K562 (cell line): ENCODE measurements around the gene OVCA2. TPM values are rescaled to one million over a fixed set of nuclear protein-coding genes. Genes with fewer than 3 reads are reported as not detected.

Experiments
- AFF4 ChIP-seq: sonication (generic); formaldehyde crosslinking; IDR thresholded peaks from 2 replicates; pipeline ENCODE4 v1.8.0; 2023; ENCODE audit warnings: mild to moderate bottlenecking, missing genetic modification reagents
- ATF1 ChIP-seq, 2 experiments: fragments of 450-650 bp in 1 of 2; IDR thresholded peaks; 2 replicates each; pipeline ENCODE4 v1.6.1; 2016; ENCODE audit warnings: missing compliant biosample characterization in 1 of 2, missing genetic modification characterization in 1 of 2
- ATF7 ChIP-seq: fragments of 450-650 bp; IDR thresholded peaks from 2 replicates; pipeline ENCODE4 v1.7.1; 2014; ENCODE audit warnings: mild to moderate bottlenecking, moderate library complexity
- C11orf30 ChIP-seq: fragments of 450-650 bp; IDR thresholded peaks from 2 replicates; pipeline ENCODE4 v1.6.1; 2016; ENCODE audit warnings: low read depth, mild to moderate bottlenecking
- FIP1L1 ChIP-seq: fragments of 200-400 bp; formaldehyde crosslinking; IDR thresholded peaks from 2 replicates; pipeline ENCODE4 v1.6.1; 2018; ENCODE audit warnings: mild to moderate bottlenecking, low read depth, low read length; ENCODE audit not compliant: poor library complexity, severe bottlenecking
- ILK ChIP-seq: fragments of 450-650 bp; IDR thresholded peaks from 2 replicates; pipeline ENCODE4 v1.6.1; 2016; ENCODE audit warnings: missing genetic modification characterization, low read depth, mild to moderate bottlenecking, missing compliant biosample characterization, moderate library complexity, borderline replicate concordance
- KLF1 ChIP-seq: fragments of 450-650 bp; IDR thresholded peaks from 2 replicates; pipeline ENCODE4 v1.6.1; 2016; ENCODE audit warnings: missing genetic modification characterization, missing compliant biosample characterization
- SPI1 ChIP-seq: IDR thresholded peaks from 2 replicates; pipeline ENCODE4 v1.6.1; 2011; ENCODE audit warnings: low read depth, low read length, control low read depth, borderline replicate concordance
- SRSF1 ChIP-seq: fragments of 200-400 bp; formaldehyde crosslinking; IDR thresholded peaks from 2 replicates; pipeline ENCODE4 v1.6.1; 2017; ENCODE audit warnings: mild to moderate bottlenecking, low read depth, low read length, moderate library complexity
- TGIF2 ChIP-seq: sonication (generic); formaldehyde crosslinking; IDR thresholded peaks from 2 replicates; pipeline ENCODE4 v1.8.1; 2022; ENCODE audit warnings: mild to moderate bottlenecking, missing genetic modification reagents, moderate library complexity
- polyA plus RNA-seq, 8 experiments: library from polyadenylated mRNA; depleted of rRNA in 4 of 8; stranded (reverse) in 5 of 8; unstranded in 3 of 8; fragments of >200 nt; fragmentation: Nextera tagmentation in 2 of 8; fragmentation: Illumina TruSeq in 1 of 8; extraction: Ambion mirVana in 2 of 8; extraction: Trizol in 1 of 8; gene quantifications; 2 replicates each; pipeline versions ENCODE4 v1.2.1 to v1.2.3, GENCODE V29; 2011 to 2014; ENCODE audit warnings: inconsistent platforms in 1 of 8, missing spikeins in 1 of 8
- total RNA-seq, 7 experiments: library from RNA; depleted of rRNA in 6 of 7; stranded (reverse); fragments of >200 nt in 6 of 7; fragmentation: Illumina TruSeq in 2 of 7; extraction: Trizol in 2 of 7; gene quantifications; 2 replicates each; pipeline versions ENCODE4 v1.2.1 to v1.2.3, GENCODE V29; 2011 to 2021; ENCODE audit warnings: low replicate concordance in 1 of 7
- TF ChIP-seq, protein P1 (sequence below), 2 experiments: fragments of 450-650 bp in 1 of 2; sonication (generic) in 1 of 2; formaldehyde crosslinking in 1 of 2; IDR thresholded peaks; 2 replicates each; pipeline versions ENCODE4 v1.7.1 to v1.9.0; 2016 to 2022; ENCODE audit warnings: inconsistent platforms in 1 of 2, mild to moderate bottlenecking in 1 of 2, missing genetic modification reagents in 1 of 2

The OVCA2 gene
- total and polyA plus RNA-seq, 9 of the 15 experiments (the other 6 are each of a cell fraction or from before 2014, with no cell fraction given): 3.0 to 23.7 (median 14.1) TPM

DNA sequence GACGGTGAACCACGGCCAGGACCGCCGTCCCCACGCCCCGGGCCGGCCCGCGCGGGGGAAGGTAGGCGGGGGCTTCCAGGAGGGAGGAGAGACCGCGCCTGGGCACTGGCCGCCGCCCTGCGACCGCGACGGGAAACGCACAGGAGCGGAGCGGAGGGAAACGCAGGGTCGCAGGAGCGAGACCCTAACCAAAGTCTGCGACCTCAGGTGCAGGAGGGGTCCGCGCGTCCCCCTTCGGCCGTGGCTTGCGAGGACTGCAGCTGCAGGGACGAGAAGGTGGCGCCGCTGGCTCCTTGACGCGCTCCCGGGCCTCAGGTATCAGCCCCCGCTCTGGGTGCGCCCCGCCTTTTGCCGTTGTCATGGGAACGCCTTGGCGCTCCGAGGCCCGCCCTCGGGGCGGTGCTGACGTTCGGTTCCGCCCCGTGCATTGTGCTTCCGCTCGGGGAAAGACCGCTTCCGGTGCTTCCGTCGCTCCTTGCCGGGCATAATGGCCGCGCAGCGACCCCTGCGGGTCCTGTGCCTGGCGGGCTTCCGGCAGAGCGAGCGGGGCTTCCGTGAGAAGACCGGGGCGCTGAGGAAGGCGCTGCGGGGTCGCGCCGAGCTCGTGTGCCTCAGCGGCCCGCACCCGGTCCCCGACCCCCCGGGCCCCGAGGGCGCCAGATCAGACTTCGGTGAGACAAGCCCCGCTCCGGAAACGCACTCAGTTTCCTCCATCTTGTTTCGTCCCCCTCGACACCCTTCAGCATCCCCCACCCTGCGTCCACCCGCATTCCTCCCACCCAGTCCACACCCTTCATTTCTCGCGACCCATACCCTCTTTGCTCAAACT is at the start of gene OVCA2 (continued):
- TF ChIP-seq, protein P1, sequence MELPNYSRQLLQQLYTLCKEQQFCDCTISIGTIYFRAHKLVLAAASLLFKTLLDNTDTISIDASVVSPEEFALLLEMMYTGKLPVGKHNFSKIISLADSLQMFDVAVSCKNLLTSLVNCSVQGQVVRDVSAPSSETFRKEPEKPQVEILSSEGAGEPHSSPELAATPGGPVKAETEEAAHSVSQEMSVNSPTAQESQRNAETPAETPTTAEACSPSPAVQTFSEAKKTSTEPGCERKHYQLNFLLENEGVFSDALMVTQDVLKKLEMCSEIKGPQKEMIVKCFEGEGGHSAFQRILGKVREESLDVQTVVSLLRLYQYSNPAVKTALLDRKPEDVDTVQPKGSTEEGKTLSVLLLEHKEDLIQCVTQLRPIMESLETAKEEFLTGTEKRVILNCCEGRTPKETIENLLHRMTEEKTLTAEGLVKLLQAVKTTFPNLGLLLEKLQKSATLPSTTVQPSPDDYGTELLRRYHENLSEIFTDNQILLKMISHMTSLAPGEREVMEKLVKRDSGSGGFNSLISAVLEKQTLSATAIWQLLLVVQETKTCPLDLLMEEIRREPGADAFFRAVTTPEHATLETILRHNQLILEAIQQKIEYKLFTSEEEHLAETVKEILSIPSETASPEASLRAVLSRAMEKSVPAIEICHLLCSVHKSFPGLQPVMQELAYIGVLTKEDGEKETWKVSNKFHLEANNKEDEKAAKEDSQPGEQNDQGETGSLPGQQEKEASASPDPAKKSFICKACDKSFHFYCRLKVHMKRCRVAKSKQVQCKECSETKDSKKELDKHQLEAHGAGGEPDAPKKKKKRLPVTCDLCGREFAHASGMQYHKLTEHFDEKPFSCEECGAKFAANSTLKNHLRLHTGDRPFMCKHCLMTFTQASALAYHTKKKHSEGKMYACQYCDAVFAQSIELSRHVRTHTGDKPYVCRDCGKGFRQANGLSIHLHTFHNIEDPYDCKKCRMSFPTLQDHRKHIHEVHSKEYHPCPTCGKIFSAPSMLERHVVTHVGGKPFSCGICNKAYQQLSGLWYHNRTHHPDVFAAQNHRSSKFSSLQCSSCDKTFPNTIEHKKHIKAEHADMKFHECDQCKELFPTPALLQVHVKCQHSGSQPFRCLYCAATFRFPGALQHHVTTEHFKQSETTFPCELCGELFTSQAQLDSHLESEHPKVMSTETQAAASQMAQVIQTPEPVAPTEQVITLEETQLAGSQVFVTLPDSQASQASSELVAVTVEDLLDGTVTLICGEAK (IDR thresholded peaks at IDR 0.05): peak; percentile 98
- TF ChIP-seq, protein P1 (CRISPR knock-in tag; IDR thresholded peaks at IDR 0.05): no peak
- peak; percentile 81 for TF ChIP-seq FIP1L1
- peak; percentile 77 for TF ChIP-seq KLF1 (tag)
- peak; percentile 58 for TF ChIP-seq C11orf30
- TF ChIP-seq ILK: no peak
- TF ChIP-seq SPI1: 0 out of 2 replicates have a peak, but pooled peaks have one; percentile 14
- TF ChIP-seq ATF1 (CRISPR knock-in tag; IDR thresholded peaks at IDR 0.05): no peak
- peak; percentile 83 for TF ChIP-seq ATF1 (tag; IDR thresholded peaks at IDR 0.05)
- TF ChIP-seq SRSF1: 0 out of 2 replicates have a peak, but pooled peaks have one; percentile 66
- no peak for TF ChIP-seq TGIF2 (CRISPR knock-in tag)
- TF ChIP-seq ATF7: peak; percentile 59; the same call in 1 of the 2 replicates
- TF ChIP-seq AFF4 (CRISPR knock-in tag): 0 out of 2 replicates have a peak, but pooled peaks have one; percentile 75
